Measurements from ENCODE around the gene COIL.

The COIL gene

GRCh38 chr17:56893503-56893902 lies 67.3 kb downstream of the COIL start:
- Histone ChIP-seq H3K36me3 (ENCODE audit: insufficient read depth, low read length) (peaks cover 97% of the 10 kb centered on the region), H3K79me2 (ENCODE audit: insufficient read depth, low read length) (no peaks in the 10 kb centered on the region), H3K27me3 (ENCODE audit: insufficient read depth, low read length, poor library complexity) (no peaks in the 10 kb centered on the region), H3K9me3 (ENCODE audit: insufficient read depth, low read length, severe bottlenecking) (peaks cover 8% of the 10 kb centered on the region), H3K4me2 (ENCODE audit: insufficient read depth, low read length) (no peak overlapping the region), H4K20me1 (ENCODE audit: insufficient read depth, low read length) (no peaks in the 10 kb centered on the region; the same call in 1 of the 2 replicates), H3K9ac (ENCODE audit: low read depth, low read length) (no peak overlapping the region), H3K27ac (ENCODE audit: low read length) (no peak overlapping the region), H3K4me1 (ENCODE audit: insufficient read depth, low read length) (no peaks in the 10 kb centered on the region), H3K4me3 (ENCODE audit: low read depth in 1 of 2, low read length in 2 of 2) (no peak overlapping the region), H2AFZ (ENCODE audit: low read depth, low read length) (no peak overlapping the region)
- no peak for DNase-seq
- TF ChIP-seq EZH2 (IDR thresholded peaks at IDR 0.05; ENCODE audit: borderline replicate concordance, low read depth, low read length, severe bottlenecking) (no peak), CTCF (IDR thresholded peaks at IDR 0.05; ENCODE audit: borderline replicate concordance, extremely low read depth, low read length, poor library complexity, severe bottlenecking) (no peak)
- no peak for ATAC-seq (ENCODE audit: insufficient read depth, low read depth)

GRCh38 chr17:56892333-56892732 lies 68.5 kb downstream of the COIL start:
- H3K27me3 ChIP-seq (ENCODE audit: insufficient read depth, low read length, poor library complexity): no peaks in the 10 kb centered on the region
- H3K4me1 ChIP-seq (ENCODE audit: insufficient read depth, low read length): no peaks in the 10 kb centered on the region
- H3K27ac ChIP-seq (ENCODE audit: low read length): no peak overlapping the region
- no peaks in the 10 kb centered on the region for H3K79me2 ChIP-seq (ENCODE audit: insufficient read depth, low read length)
- no peak overlapping the region for H3K4me2 ChIP-seq (ENCODE audit: insufficient read depth, low read length)
- DNase-seq: no peak
- H3K9ac ChIP-seq (ENCODE audit: low read depth, low read length): no peak overlapping the region
- no peak overlapping the region for H3K4me3 ChIP-seq (ENCODE audit: low read depth in 1 of 2, low read length in 2 of 2)
- H3K36me3 ChIP-seq (ENCODE audit: insufficient read depth, low read length): peaks cover 97% of the 10 kb centered on the region
- no peak overlapping the region for H2AFZ ChIP-seq (ENCODE audit: low read depth, low read length)
- no peak for TF ChIP-seq EZH2 (IDR thresholded peaks at IDR 0.05; ENCODE audit: borderline replicate concordance, low read depth, low read length, severe bottlenecking)
- TF ChIP-seq CTCF (IDR thresholded peaks at IDR 0.05; ENCODE audit: borderline replicate concordance, extremely low read depth, low read length, poor library complexity, severe bottlenecking): no peak
- no peaks in the 10 kb centered on the region; the same call in 1 of the 2 replicates for H4K20me1 ChIP-seq (ENCODE audit: insufficient read depth, low read length)
- peaks cover 16% of the 10 kb centered on the region for H3K9me3 ChIP-seq (ENCODE audit: insufficient read depth, low read length, severe bottlenecking)
- ATAC-seq (ENCODE audit: insufficient read depth, low read depth): no peak

- Histone ChIP-seq H3K4me2 (ENCODE audit: insufficient read depth, low read length) (no peak overlapping the region), H2AFZ (ENCODE audit: low read depth, low read length) (no peak overlapping the region), H3K4me1 (ENCODE audit: insufficient read depth, low read length) (no peaks in the 10 kb centered on the region), H3K9me3 (ENCODE audit: insufficient read depth, low read length, severe bottlenecking) (peaks cover 16% of the 10 kb centered on the region), H3K9ac (ENCODE audit: low read depth, low read length) (no peak overlapping the region), H3K4me3 (ENCODE audit: low read depth in 1 of 2, low read length in 2 of 2) (no peak overlapping the region), H4K20me1 (ENCODE audit: insufficient read depth, low read length) (no peaks in the 10 kb centered on the region), H3K27ac (ENCODE audit: low read length) (no peak overlapping the region), H3K27me3 (ENCODE audit: insufficient read depth, low read length, poor library complexity) (no peaks in the 10 kb centered on the region), H3K79me2 (ENCODE audit: insufficient read depth, low read length) (no peaks in the 10 kb centered on the region), H3K36me3 (ENCODE audit: insufficient read depth, low read length) (peaks cover 91% of the 10 kb centered on the region)
- no peak for DNase-seq
- no peak for ATAC-seq (ENCODE audit: insufficient read depth, low read depth)
- TF ChIP-seq EZH2 (IDR thresholded peaks at IDR 0.05; ENCODE audit: borderline replicate concordance, low read depth, low read length, severe bottlenecking) (no peak), CTCF (IDR thresholded peaks at IDR 0.05; ENCODE audit: borderline replicate concordance, extremely low read depth, low read length, poor library complexity, severe bottlenecking) (peak; percentile 48)
These were observed 69.1 kb downstream of the COIL start for GRCh38 chr17:56891751-56892150.

Data from DND-41 (cell line).